HG03571 (cell line): ENCODE results near the gene ACAD11.

ENCODE experiments used
- ATAC-seq: cut with Tn5 transposase; IDR thresholded peaks from one replicate; pipeline ENCODE4 v1.9.1; 2021; ENCODE audit not compliant: unreplicated experiment

Gene ACAD11

DNA sequence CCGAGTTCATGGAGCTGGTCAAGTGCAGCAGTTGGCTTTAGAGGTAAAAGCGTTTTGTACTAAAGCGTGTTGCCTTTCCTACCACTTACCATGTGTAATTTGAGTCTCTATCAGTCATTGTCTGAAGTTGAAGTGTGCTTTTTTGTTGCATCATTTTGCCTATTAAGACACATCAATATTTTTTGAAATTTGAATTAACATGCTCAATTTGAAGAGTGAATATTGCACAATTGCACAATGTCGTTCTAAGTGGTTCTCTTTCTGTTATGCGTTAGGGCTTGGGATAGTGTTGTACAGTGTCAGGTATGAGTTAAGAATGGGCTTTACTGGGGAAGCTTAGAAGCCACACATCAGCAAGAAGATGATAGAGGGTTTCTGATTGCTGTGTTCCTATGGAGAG, 146.6 kb downstream of the ACAD11 start:
- ATAC-seq: no peak

GRCh38 chr3:132509506-132509905, 150.1 kb downstream of the ACAD11 start:
- no peak for ATAC-seq

DNA sequence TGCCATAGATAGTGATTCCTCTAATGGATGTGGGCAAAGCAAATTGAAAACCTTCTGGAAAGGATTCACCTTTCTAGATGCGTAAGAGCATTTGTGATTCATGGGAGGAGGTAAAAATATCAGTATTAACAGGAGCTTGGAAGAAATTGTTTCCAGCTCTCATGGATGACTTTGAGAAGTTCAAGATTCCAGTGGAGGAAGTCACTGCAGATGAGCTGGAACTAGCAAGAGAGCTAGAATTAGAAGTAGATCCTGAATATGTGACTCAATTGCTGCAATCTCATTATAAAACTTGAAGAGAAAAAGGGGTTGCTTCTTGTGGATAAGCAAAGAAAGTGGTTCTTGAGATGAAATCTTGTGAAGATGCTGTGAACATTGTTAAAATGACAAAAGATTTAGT, 150.5 kb downstream of the ACAD11 start:
- no peak for ATAC-seq
